IPS DF 19.7 (cell line): Measurements from ENCODE around the gene CHCHD10.

Experiments used
- DNase-seq: peaks from one replicate; pipeline ENCODE4 v3.0.0-alpha.2; 2013; ENCODE audit warnings: low read depth, low spot score

CHCHD10 gene

GRCh38 chr22:23767673-23768548, at the start of gene CHCHD10:
CHCHD10 (minus strand) TSS chr22:23767972; CDS start chr22:23767874, 98 bp downstream.
- no peak for DNase-seq

- DNase-seq, result no peak
Measured at GRCh38 chr22:23817146-23817545, 49.4 kb upstream of the CHCHD10 start.

- no peak for DNase-seq
Measured at GRCh38 chr22:23816156-23816976, 48.6 kb upstream of the CHCHD10 start.

- no peak for DNase-seq
Measured at GRCh38 chr22:23815541-23816155, 47.9 kb upstream of the CHCHD10 start.

GRCh38 chr22:23812378-23812777, 44.6 kb upstream of the CHCHD10 start:
- DNase-seq, result no peak

- DNase-seq, result no peak
Measured at GRCh38 chr22:23806837-23807236, 39.1 kb upstream of the CHCHD10 start.

- no peak for DNase-seq
Measured at GRCh38 chr22:23804781-23805291, 37.1 kb upstream of the CHCHD10 start.

- no peak for DNase-seq
Measured at GRCh38 chr22:23803001-23803819, 35.4 kb upstream of the CHCHD10 start.

GRCh38 chr22:23801886-23802377, 34.2 kb upstream of the CHCHD10 start:
- no peak for DNase-seq

- DNase-seq, result no peak
Measured at GRCh38 chr22:23801238-23801821, 33.6 kb upstream of the CHCHD10 start.

- no peak for DNase-seq
Measured at GRCh38 chr22:23800297-23801237, 32.8 kb upstream of the CHCHD10 start.

- DNase-seq, result no peak
Measured at GRCh38 chr22:23796461-23796860, 28.7 kb upstream of the CHCHD10 start.

GRCh38 chr22:23793326-23793725, 25.6 kb upstream of the CHCHD10 start:
- no peak for DNase-seq

GRCh38 chr22:23791738-23792645, 24.2 kb upstream of the CHCHD10 start:
- DNase-seq, result no peak

- DNase-seq, result no peak
Measured at GRCh38 chr22:23790819-23791737, 23.3 kb upstream of the CHCHD10 start.

- no peak for DNase-seq
Measured at GRCh38 chr22:23789638-23790037, 21.9 kb upstream of the CHCHD10 start.

GRCh38 chr22:23789121-23789520, 21.3 kb upstream of the CHCHD10 start:
- no peak for DNase-seq
